Adrenal gland (tissue), 12 donors: ENCODE data around the gene SH3BP4. TPM values are rescaled to one million over a fixed set of nuclear protein-coding genes. Genes with fewer than 3 reads are reported as not detected.

ENCODE experiments used
- DNase-seq, 7 donors: peaks; one replicate each; pipeline ENCODE4 v3.0.0-alpha.2; 2019 to 2020
- H3K27ac ChIP-seq, 5 donors: fragments of 200-600 bp; sonication (generic) in 4 of 5; 1 replicate in 3 of 5; 2 replicates in 2 of 5; pipeline versions ENCODE4 v1.5.1 to v1.8.0; 2016 to 2020; ENCODE audit warnings: mild to moderate bottlenecking in 1 of 5
- H3K27me3 ChIP-seq: fragments of 200-600 bp; 2 replicates; pipeline ENCODE4 v1.8.0; 2021
- H3K36me3 ChIP-seq, 2 donors: fragments of 200-600 bp; replicated peaks in 1 of 2; 1 replicate in 1 of 2; 2 replicates in 1 of 2; pipeline versions ENCODE4 v1.5.1 to v1.8.0; 2018 to 2022
- H3K4me1 ChIP-seq, 2 donors: fragments of 200-600 bp; replicated peaks in 1 of 2; 1 replicate in 1 of 2; 2 replicates in 1 of 2; pipeline versions ENCODE4 v1.5.1 to v1.8.0; 2018 to 2021
- H3K4me3 ChIP-seq, 4 donors: fragments of 200-600 bp; sonication (generic) in 3 of 4; one replicate each; pipeline ENCODE4 v1.5.1; 2016 to 2018
- H3K9me3 ChIP-seq, 3 donors: fragments of 200-600 bp; sonication (generic) in 1 of 3; replicated peaks in 1 of 3; 1 replicate in 2 of 3; 2 replicates in 1 of 3; pipeline versions ENCODE4 v1.5.1 to v1.8.0; 2016 to 2021
- CTCF ChIP-seq, 6 experiments: fragments of 450-650 bp in 4 of 6; fragments of 200-600 bp in 2 of 6; sonication (generic) in 1 of 6; IDR thresholded peaks; 1 replicate in 5 of 6; 2 replicates in 1 of 6; pipeline versions ENCODE4 v1.5.1 to v1.8.0; 2016 to 2021; ENCODE audit warnings: antibody characterized with exemption in 6 of 6, mild to moderate bottlenecking in 2 of 6, moderate library complexity in 1 of 6
- POLR2A ChIP-seq, 2 donors: fragments of 450-650 bp; IDR thresholded peaks; one replicate each; pipeline ENCODE4 v1.6.1; 2017; ENCODE audit warnings: antibody characterized with exemption in 2 of 2, mild to moderate bottlenecking in 2 of 2, moderate library complexity in 1 of 2
- WGBS, 4 donors: extraction: QIAGEN DNeasy Blood & Tissue Kit in 2 of 4; methylation state at CpG; one replicate each; pipeline versions ENCODE4 v1.1.5 to v1.1.7; 2013 to 2017; 5-methylcytosine and 5-hydroxymethylcytosine counted together
- intact Hi-C, 2 donors: fragments of 100-400 bp; cut with DNase I; formaldehyde crosslinking; loops; one replicate each; pipeline versions ENCODE4 v1.14.1 to v1.15.0; 2022 to 2023
- polyA plus RNA-seq, 3 donors: library from polyadenylated mRNA; stranded (reverse); fragments of 200-250 nt in 2 of 3; fragments of 350-450 nt in 1 of 3; fragmentation: Illumina TruSeq in 1 of 3; extraction: RNeasy Lipid Tissue Mini Kit (QIAGEN cat#74804) in 1 of 3; gene quantifications; one replicate each; pipeline ENCODE4 v1.2.3, GENCODE V29; 2013 to 2014
- total RNA-seq, 9 donors: library from RNA; depleted of rRNA in 4 of 9; stranded (reverse); fragments of >200 nt in 4 of 9; fragments of 120-200 nt in 1 of 9; fragmentation: NEBNext Ultra II Directional in 1 of 9; extraction: Animal tissue kit (Norgen Biotek cat#: 25700) in 1 of 9; gene quantifications; one replicate each; pipeline versions ENCODE4 v1.1.0 to v1.2.4, GENCODE V29; 2013 to 2023
- donor health status: healthy with polysubstance abuse.
- donor health status: Bipolar disorder and iron deficiency.
- donor health status: DM: yes; HTN: yes; CAD: no.
- donor health status: DM: no; HTN: no; CAD: no.
- donor health status: DM: no; HTN: no; CAD: no.
- donor health status: DM: yes; HTN: yes; CAD: no.

The SH3BP4 gene
- total and polyA plus RNA-seq, 12 donors: 5.1 to 26.9 (median 19.9) TPM

GRCh38 chr2:234914371-234915154 is 37.3 kb upstream of the SH3BP4 start:
- no peaks in the 10 kb centered on the region for H3K4me1 ChIP-seq
- H3K9me3 ChIP-seq: no peaks in the 10 kb centered on the region
- TF ChIP-seq POLR2A (IDR thresholded peaks at IDR 0.05) (no peak), CTCF (IDR thresholded peaks at IDR 0.05) (no peak)
- intact Hi-C loops: no loop called here
- no peak overlapping the region for H3K27ac ChIP-seq
- no peaks in the 10 kb centered on the region for H3K27me3 ChIP-seq
- H3K36me3 ChIP-seq: no peaks in the 10 kb centered on the region
- no peak overlapping the region for H3K4me3 ChIP-seq
- no peak for DNase-seq
- 89 to 95% (median 93%) methylated on average over 9 of the region's 9 CpGs for WGBS, 4 donors

GRCh38 chr2:234916674-234917073 is 35.1 kb upstream of the SH3BP4 start:
- Histone ChIP-seq H3K36me3 (no peaks in the 10 kb centered on the region), H3K27me3 (no peaks in the 10 kb centered on the region), H3K9me3 (no peaks in the 10 kb centered on the region), H3K4me3 (no peak overlapping the region), H3K27ac (no peak overlapping the region), H3K4me1 (no peaks in the 10 kb centered on the region)
- intact Hi-C loops: no loop called here
- no peak for TF ChIP-seq CTCF (IDR thresholded peaks at IDR 0.05)
- TF ChIP-seq POLR2A (IDR thresholded peaks at IDR 0.05): no peak
- WGBS, 4 donors: 92 to 96% (median 94%) methylated on average over 5 of the region's 5 CpGs
- DNase-seq: no peak

GRCh38 chr2:234917211-234917975 is 34.4 kb upstream of the SH3BP4 start:
- Histone ChIP-seq H3K4me1 (no peaks in the 10 kb centered on the region), H3K27me3 (no peaks in the 10 kb centered on the region), H3K9me3 (no peaks in the 10 kb centered on the region), H3K27ac (no peak overlapping the region), H3K4me3 (no peak overlapping the region), H3K36me3 (no peaks in the 10 kb centered on the region)
- 43 to 58% (median 53%) methylated on average over 6 of the region's 6 CpGs for WGBS, 4 donors
- no peak for DNase-seq
- intact Hi-C loops: no loop called here
- TF ChIP-seq POLR2A (IDR thresholded peaks at IDR 0.05): no peak
- TF ChIP-seq CTCF (IDR thresholded peaks at IDR 0.05): no peak

- no peak overlapping the region for H3K27ac ChIP-seq
- no peaks in the 10 kb centered on the region for H3K4me1 ChIP-seq
- H3K9me3 ChIP-seq: no peaks in the 10 kb centered on the region
- H3K4me3 ChIP-seq: no peak overlapping the region
- 90 to 96% (median 92%) methylated on average over 3 of the region's 3 CpGs for WGBS, 4 donors
- no peaks in the 10 kb centered on the region for H3K36me3 ChIP-seq
- H3K27me3 ChIP-seq: no peaks in the 10 kb centered on the region
- intact Hi-C loops: no loop called here
- TF ChIP-seq POLR2A (IDR thresholded peaks at IDR 0.05) (no peak), CTCF (IDR thresholded peaks at IDR 0.05) (no peak)
- DNase-seq: no peak
These were observed 32.1 kb upstream of the SH3BP4 start for GRCh38 chr2:234919711-234920110.
